ENCODE data around the gene DOCK10. TPM values are rescaled to one million over a fixed set of nuclear protein-coding genes. Genes with fewer than 3 reads are reported as not detected.
"Not testable (repeated sequence)": the region's sequence is repeated elsewhere in the genome, so short reads cannot be mapped to it uniquely, and the experiment has no call there.

DOCK10 gene
- total RNA-seq, 1 donor from 2014 or later, result 6.7 TPM

GRCh38 chr2:224941960-224942359 is 100.3 kb downstream of the DOCK10 start:
- ATAC-seq, result no peak

GRCh38 chr2:224940618-224941017 is 101.7 kb downstream of the DOCK10 start:
- no peak for ATAC-seq

- ATAC-seq, result no peak
These were observed 103.6 kb downstream of the DOCK10 start for GRCh38 chr2:224938651-224939182.

GRCh38 chr2:224937887-224938286 is 104.4 kb downstream of the DOCK10 start:
- ATAC-seq, result peak; percentile 26

- ATAC-seq, result no peak
These were observed 107.6 kb downstream of the DOCK10 start for GRCh38 chr2:224934526-224935188.

GRCh38 chr2:224933431-224933830 is 108.8 kb downstream of the DOCK10 start:
- no peak for ATAC-seq

- no peak for ATAC-seq
These were observed 109.7 kb downstream of the DOCK10 start for GRCh38 chr2:224932522-224932921.

GRCh38 chr2:224931956-224932355 is 110.3 kb downstream of the DOCK10 start:
- no peak for ATAC-seq

GRCh38 chr2:224930990-224931389 is 111.3 kb downstream of the DOCK10 start:
- no peak for ATAC-seq

GRCh38 chr2:224930124-224930523 is 112.1 kb downstream of the DOCK10 start:
- ATAC-seq, result no peak

- no peak for ATAC-seq
These were observed 112.8 kb downstream of the DOCK10 start for GRCh38 chr2:224929512-224929911.

- ATAC-seq, result peak; percentile 85
These were observed 114.6 kb downstream of the DOCK10 start for GRCh38 chr2:224927646-224928173.

- no peak for ATAC-seq
These were observed 115.3 kb downstream of the DOCK10 start for GRCh38 chr2:224927011-224927410.

- no peak for ATAC-seq
These were observed 116.5 kb downstream of the DOCK10 start for GRCh38 chr2:224925810-224926100.

- ATAC-seq, result no peak
These were observed 117.0 kb downstream of the DOCK10 start for GRCh38 chr2:224925061-224925809.

GRCh38 chr2:224924631-224925030 is 117.6 kb downstream of the DOCK10 start:
- ATAC-seq, result no peak

GRCh38 chr2:224922142-224922727 is 120.0 kb downstream of the DOCK10 start:
- ATAC-seq, result peak; percentile 42

GRCh38 chr2:224919472-224920110 is 122.7 kb downstream of the DOCK10 start:
- ATAC-seq, result no peak

- peak; percentile 17 for ATAC-seq
These were observed 123.4 kb downstream of the DOCK10 start for GRCh38 chr2:224918626-224919471.

GRCh38 chr2:224917246-224917645 is 125.0 kb downstream of the DOCK10 start:
- not testable (repeated sequence) for ATAC-seq

GRCh38 chr2:224915136-224915535 is 127.1 kb downstream of the DOCK10 start:
- ATAC-seq, result no peak

- no peak for ATAC-seq
These were observed 131.7 kb downstream of the DOCK10 start for GRCh38 chr2:224910574-224910925.
